Heart left ventricle (tissue), 16 donors: ENCODE data around the gene CAPN7. TPM values are rescaled to one million over a fixed set of nuclear protein-coding genes. Genes with fewer than 3 reads are reported as not detected.

ENCODE experiments used
- ATAC-seq, 4 donors: fragments of 200-7000 bp; cut with Tn5 transposase; one replicate each; pipeline ENCODE4 v1.9.1; 2020 to 2022; ENCODE audit warnings: moderate library complexity in 4 of 4, mild to moderate bottlenecking in 3 of 4, moderate number of reproducible peaks in 1 of 4
- DNase-seq, 5 donors: peaks; one replicate each; pipeline ENCODE4 v3.0.0-alpha.2; 2020
- H3K27ac ChIP-seq, 12 donors: fragments of 200-600 bp; sonication (generic) in 4 of 12; one replicate each; pipeline versions ENCODE4 v1.5.0 to v1.8.0; 2016 to 2022; ENCODE audit warnings: mild to moderate bottlenecking in 2 of 12
- H3K27me3 ChIP-seq, 9 donors: fragments of 200-600 bp; sonication (generic) in 2 of 9; one replicate each; pipeline versions ENCODE4 v1.5.1 to v1.8.0; 2016 to 2022; ENCODE audit warnings: mild to moderate bottlenecking in 3 of 9
- H3K36me3 ChIP-seq, 9 donors: fragments of 200-600 bp; sonication (generic) in 2 of 9; one replicate each; pipeline versions ENCODE4 v1.5.0 to v1.8.0; 2018 to 2022; ENCODE audit warnings: mild to moderate bottlenecking in 2 of 9
- H3K4me1 ChIP-seq, 12 donors: fragments of 200-600 bp; sonication (generic) in 4 of 12; one replicate each; pipeline versions ENCODE4 v1.5.0 to v1.8.0; 2016 to 2022; ENCODE audit warnings: mild to moderate bottlenecking in 3 of 12
- H3K4me3 ChIP-seq, 12 donors: fragments of 200-600 bp; sonication (generic) in 4 of 12; one replicate each; pipeline versions ENCODE4 v1.5.0 to v1.8.0; 2017 to 2022; ENCODE audit warnings: mild to moderate bottlenecking in 9 of 12, moderate library complexity in 4 of 12
- H3K9me3 ChIP-seq, 12 donors: fragments of 200-600 bp; sonication (generic) in 4 of 12; one replicate each; pipeline versions ENCODE4 v1.5.0 to v1.8.0; 2016 to 2022; ENCODE audit warnings: mild to moderate bottlenecking in 1 of 12
- CTCF ChIP-seq, 12 donors: fragments of 200-600 bp; sonication (generic) in 4 of 12; IDR thresholded peaks; one replicate each; pipeline versions ENCODE4 v1.5.0 to v1.8.0; 2018 to 2022; ENCODE audit warnings: antibody characterized with exemption in 12 of 12, mild to moderate bottlenecking in 5 of 12
- POLR2A ChIP-seq, 2 donors: fragments of 450-650 bp; IDR thresholded peaks; one replicate each; pipeline ENCODE4 v1.6.1; 2017; ENCODE audit warnings: antibody characterized with exemption in 2 of 2, mild to moderate bottlenecking in 2 of 2, moderate library complexity in 2 of 2
- WGBS, 4 donors: extraction: QIAGEN DNeasy Blood & Tissue Kit in 2 of 4; methylation state at CpG; one replicate each; pipeline versions ENCODE4 v1.1.5 to v1.1.7; 2013 to 2018; 5-methylcytosine and 5-hydroxymethylcytosine counted together
- intact Hi-C, 10 donors: fragments of 100-400 bp; cut with DNase I; formaldehyde crosslinking; loops; one replicate each; pipeline versions ENCODE4 v1.11.1 to v1.14.2; 2022
- polyA plus RNA-seq, 2 donors: library from polyadenylated mRNA; stranded (reverse); fragments of 200-250 nt; gene quantifications; one replicate each; pipeline ENCODE4 v1.2.3, GENCODE V29; 2013
- total RNA-seq, 9 donors: library from RNA; depleted of rRNA in 2 of 9; stranded (reverse); fragments of >200 nt in 2 of 9; fragmentation: NEBNext Ultra II Directional in 3 of 9; extraction: Animal tissue kit (Norgen Biotek cat#: 25700) in 3 of 9; gene quantifications; one replicate each; pipeline versions ENCODE4 v1.1.0 to v1.2.4, GENCODE V29; 2016 to 2023
- donor health status: ischemic (EF 13 %, LVEDD 7.1; RV severe dilation, severe dysfunction).
- donor health status: healthy with polysubstance abuse.
- donor health status: DM: no; HTN: yes; CAD: no.
- donor health status: DM: no; HTN: no; CAD: no.
- donor health status: ischemic (EF 25% LVEDD 6.9; RV normal size, moderate dysfunction).
- donor health status: ischemic (EF 25% LVEDD 5.7; RV mildly dilated, moderate dysfunction).
- donor health status: healthy.
- donor health status: DM: yes; HTN: yes; CAD: no.
- donor health status: ischemic (EF 35%, LVEDD 5.7; RV mildly dilated, moderate dysfunction).
- donor health status: nonischemic (EF 11% LVEDD 7.7; RV severe dilation, severe dysfunction).
- donor health status: DM: yes; HTN: yes; CAD: no.
- donor health status: PGD.
- donor health status: ischemic (EF 29% LVEDD 5.4; RV normal size, mild dysfunction).
- donor health status: nonischemic (EF 23%, LVEDD 6.1; RV moderate dilation, normal function).

The CAPN7 gene
- total and polyA plus RNA-seq, 11 donors, result 9.1 to 38.2 (median 24.2) TPM

DNA sequence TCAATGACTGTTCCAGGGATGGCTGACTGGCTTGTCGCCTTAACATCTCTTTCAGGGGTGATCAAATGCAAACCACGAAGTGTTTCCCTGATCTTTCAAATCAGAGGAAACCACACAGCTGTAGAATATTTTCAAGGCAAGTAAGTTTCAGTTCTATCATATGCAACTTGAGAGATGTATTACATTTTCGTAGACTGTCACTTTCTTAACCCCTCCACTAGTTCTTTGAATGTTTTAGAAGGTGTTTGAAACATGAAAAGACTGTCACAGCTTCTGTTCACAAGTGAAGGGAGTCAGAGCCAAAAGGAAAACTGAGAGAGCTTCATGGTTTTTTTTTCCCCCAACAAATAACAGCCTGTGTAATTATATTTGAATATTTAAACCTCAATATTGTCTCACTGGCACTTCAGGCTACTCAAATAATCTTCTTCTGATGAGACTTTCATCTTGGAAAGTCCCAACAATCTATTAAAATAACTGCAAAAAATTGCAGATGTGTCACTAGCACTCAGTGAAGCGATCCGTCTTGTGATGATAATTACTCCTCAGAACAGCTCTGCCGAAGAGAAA lies 25.9 kb upstream of the CAPN7 start:
- no peak overlapping the region for H3K27ac ChIP-seq

GRCh38 chr3:15181511-15181910 lies 24.5 kb upstream of the CAPN7 start:
- no peaks in the 10 kb centered on the region for H3K9me3 ChIP-seq
- H3K36me3 ChIP-seq, result no peaks in the 10 kb centered on the region
- WGBS, 4 donors, result 85 to 92% (median 91%) methylated on average over 1 of the region's 1 CpG
- no peak overlapping the region for H3K4me3 ChIP-seq
- TF ChIP-seq CTCF (IDR thresholded peaks at IDR 0.05), result no peak
- TF ChIP-seq POLR2A (IDR thresholded peaks at IDR 0.05), result no peak
- no peak overlapping the region for H3K27ac ChIP-seq
- DNase-seq (no peak), ATAC-seq (no peak)
- peaks cover 0 to 12% (median 0%) of the 10 kb centered on the region in 12 donors for H3K4me1 ChIP-seq
- intact Hi-C loops, result no loop called here
- H3K27me3 ChIP-seq, result peaks cover 0 to 5% (median 0%) of the 10 kb centered on the region in 9 donors

More for the DNA sequence above, 25.9 kb upstream of the CAPN7 start:
- WGBS, 4 donors, result 63 to 68% (median 66%) methylated on average over 6 of the region's 6 CpGs
- Histone ChIP-seq H3K27me3 (peaks cover 0 to 5% (median 0%) of the 10 kb centered on the region in 9 donors), H3K4me1 (peaks cover 0 to 15% (median 0%) of the 10 kb centered on the region in 12 donors), H3K4me3 (no peak overlapping the region), H3K36me3 (no peaks in the 10 kb centered on the region), H3K9me3 (no peaks in the 10 kb centered on the region)
- ATAC-seq (no peak), DNase-seq (no peak)
- intact Hi-C loops, result no loop called here
- TF ChIP-seq POLR2A (IDR thresholded peaks at IDR 0.05), result no peak
- TF ChIP-seq CTCF (IDR thresholded peaks at IDR 0.05), result no peak

GRCh38 chr3:15181963-15182362 lies 24.1 kb upstream of the CAPN7 start:
- no peaks in the 10 kb centered on the region for H3K9me3 ChIP-seq
- WGBS, 4 donors, result 29 to 38% (median 32%) methylated on average over 1 of the region's 1 CpG
- H3K4me3 ChIP-seq, result no peak overlapping the region
- no peaks in the 10 kb centered on the region for H3K36me3 ChIP-seq
- intact Hi-C loops, result no loop called here
- peaks cover 0 to 12% (median 0%) of the 10 kb centered on the region in 12 donors for H3K4me1 ChIP-seq
- ATAC-seq (no peak), DNase-seq (no peak)
- H3K27ac ChIP-seq, result no peak overlapping the region
- TF ChIP-seq POLR2A (IDR thresholded peaks at IDR 0.05) (no peak), CTCF (IDR thresholded peaks at IDR 0.05) (no peak)
- H3K27me3 ChIP-seq, result peaks cover 0 to 5% (median 0%) of the 10 kb centered on the region in 9 donors

GRCh38 chr3:15183011-15183410 lies 23.0 kb upstream of the CAPN7 start:
- WGBS, 4 donors, result 79 to 89% (median 85%) methylated on average over 2 of the region's 2 CpGs

More at GRCh38 chr3:15183011-15183410, 23.0 kb upstream of the CAPN7 start:
- Histone ChIP-seq H3K4me1 (peaks cover 0 to 12% (median 0%) of the 10 kb centered on the region in 12 donors), H3K27ac (no peak overlapping the region), H3K36me3 (no peaks in the 10 kb centered on the region), H3K27me3 (peaks cover 0 to 2% (median 0%) of the 10 kb centered on the region in 9 donors), H3K4me3 (no peak overlapping the region), H3K9me3 (no peaks in the 10 kb centered on the region)
- no peak for ATAC-seq
- TF ChIP-seq CTCF (IDR thresholded peaks at IDR 0.05) (no peak), POLR2A (IDR thresholded peaks at IDR 0.05) (no peak)
- intact Hi-C loops, result no loop called here
- DNase-seq, result no peak
